ENCODE results near the gene COG2.

DNA sequence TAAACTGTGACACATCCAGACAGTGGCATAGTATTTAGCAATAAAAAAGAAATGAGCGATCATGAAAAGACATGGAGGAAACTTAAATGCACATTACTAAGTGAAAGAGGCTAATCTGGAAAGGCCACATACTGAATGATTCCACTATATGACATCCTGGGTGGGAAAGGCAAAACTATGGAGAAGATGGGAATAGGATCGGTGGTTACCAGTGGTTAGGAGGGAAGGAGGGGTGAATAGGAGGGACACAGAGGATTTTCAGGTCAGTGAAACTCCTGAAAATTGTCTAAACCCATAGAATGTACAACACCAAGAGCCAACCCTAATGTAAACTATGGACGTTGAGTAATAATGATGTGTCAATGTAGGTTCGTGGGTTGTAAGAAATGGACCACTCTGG, 57.9 kb downstream of the COG2 start:
- TF ChIP-seq, protein P1, sequence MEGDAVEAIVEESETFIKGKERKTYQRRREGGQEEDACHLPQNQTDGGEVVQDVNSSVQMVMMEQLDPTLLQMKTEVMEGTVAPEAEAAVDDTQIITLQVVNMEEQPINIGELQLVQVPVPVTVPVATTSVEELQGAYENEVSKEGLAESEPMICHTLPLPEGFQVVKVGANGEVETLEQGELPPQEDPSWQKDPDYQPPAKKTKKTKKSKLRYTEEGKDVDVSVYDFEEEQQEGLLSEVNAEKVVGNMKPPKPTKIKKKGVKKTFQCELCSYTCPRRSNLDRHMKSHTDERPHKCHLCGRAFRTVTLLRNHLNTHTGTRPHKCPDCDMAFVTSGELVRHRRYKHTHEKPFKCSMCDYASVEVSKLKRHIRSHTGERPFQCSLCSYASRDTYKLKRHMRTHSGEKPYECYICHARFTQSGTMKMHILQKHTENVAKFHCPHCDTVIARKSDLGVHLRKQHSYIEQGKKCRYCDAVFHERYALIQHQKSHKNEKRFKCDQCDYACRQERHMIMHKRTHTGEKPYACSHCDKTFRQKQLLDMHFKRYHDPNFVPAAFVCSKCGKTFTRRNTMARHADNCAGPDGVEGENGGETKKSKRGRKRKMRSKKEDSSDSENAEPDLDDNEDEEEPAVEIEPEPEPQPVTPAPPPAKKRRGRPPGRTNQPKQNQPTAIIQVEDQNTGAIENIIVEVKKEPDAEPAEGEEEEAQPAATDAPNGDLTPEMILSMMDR (IDR thresholded peaks at IDR 0.05 in 8 of 11, conservative IDR thresholded peaks at IDR 0.05 in 3 of 11): no peak
- TF ChIP-seq POLR2A (IDR thresholded peaks at IDR 0.05) (no peak), POLR2AphosphoS5 (IDR thresholded peaks at IDR 0.05) (no peak)

Measured in spleen (tissue), 7 donors.